DMS53 treated with DMSO at 0.1 percent for 48 hours (cell line): ENCODE data around the gene GDF9.

ENCODE experiments used
- DNase-seq: peaks from one replicate; lab custom pipeline; 2025; ENCODE audit not compliant: unreplicated experiment; lab: John Stamatoyannopoulos, UW

Gene GDF9

DNA sequence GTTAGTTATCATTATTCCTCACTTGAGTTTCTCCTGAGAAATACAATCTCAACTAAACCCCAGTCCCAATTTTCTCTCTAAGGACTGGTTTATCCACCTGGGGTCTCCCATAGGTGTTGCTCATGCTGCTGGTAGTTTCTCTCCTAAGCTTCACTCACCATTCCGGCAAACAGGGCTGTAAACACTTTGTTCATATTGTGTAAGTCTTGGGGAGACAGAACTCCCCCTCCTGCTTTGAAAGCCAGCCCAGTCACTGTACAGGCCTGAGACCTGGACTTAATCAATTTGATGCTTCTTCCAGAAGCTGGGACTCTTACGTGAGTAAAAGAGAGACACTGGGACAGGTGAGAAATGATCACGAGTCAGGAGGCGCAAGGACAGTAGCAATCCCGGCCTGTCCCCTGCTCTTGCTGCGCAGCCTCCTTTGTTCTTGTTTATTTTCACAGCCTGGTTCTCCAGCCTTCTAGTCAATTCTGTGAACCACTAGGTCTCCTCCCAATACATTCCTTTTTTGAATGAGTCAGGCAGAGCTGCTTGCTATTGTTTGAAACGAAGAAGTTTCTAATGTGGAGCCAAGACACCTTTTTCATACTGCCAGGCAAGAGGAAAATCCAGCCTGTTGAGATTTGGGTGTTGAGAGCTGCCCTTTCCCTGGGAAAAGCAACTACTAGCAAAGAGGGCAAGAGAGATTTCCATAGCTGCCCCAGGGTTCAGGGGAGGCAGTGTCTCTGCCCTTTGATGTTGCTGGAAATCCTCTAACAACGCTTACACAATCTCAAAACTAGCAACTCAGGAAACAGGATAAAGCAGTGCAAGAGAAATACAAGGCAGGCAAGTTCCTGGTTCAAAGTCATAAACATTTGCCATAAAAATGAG lies 26.6 kb downstream of the GDF9 start:
- DNase-seq = no peak

DNA sequence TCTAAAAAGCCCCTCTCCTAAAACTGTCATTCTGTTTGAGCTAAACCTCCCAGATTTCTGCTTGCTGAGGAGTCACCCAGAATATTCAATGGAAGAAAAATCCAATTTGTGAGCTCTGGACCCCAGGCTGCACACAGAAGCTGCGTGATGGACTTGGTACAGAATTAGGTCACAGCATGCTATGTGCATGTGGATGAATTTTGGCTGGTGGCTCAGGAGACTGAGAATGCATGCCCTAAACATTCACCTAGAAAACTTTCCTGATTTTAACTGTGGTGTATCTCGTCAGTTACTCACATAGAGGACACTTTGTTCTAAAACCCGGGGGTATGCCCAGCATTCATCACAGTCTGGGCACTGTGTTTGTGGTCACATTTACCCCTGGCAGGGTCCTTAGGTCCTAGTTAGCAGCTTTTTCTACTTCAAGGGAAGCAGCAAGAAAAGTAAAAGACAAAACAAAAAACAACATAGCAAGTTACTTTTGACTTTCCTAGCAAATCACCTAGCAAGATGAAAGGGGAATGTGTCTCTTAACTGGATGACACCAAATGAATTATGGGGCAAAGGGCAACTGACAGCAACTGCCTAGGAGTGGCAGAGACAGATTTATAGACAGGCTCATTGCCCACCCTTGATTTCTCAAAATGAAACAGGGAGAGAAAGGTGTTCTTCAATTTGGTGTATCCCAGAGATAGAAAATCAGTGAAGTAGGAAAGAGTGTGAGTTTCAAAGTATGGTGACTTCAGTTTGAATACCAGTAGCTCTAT lies 27.6 kb downstream of the GDF9 start:
- DNase-seq = no peak

DNA sequence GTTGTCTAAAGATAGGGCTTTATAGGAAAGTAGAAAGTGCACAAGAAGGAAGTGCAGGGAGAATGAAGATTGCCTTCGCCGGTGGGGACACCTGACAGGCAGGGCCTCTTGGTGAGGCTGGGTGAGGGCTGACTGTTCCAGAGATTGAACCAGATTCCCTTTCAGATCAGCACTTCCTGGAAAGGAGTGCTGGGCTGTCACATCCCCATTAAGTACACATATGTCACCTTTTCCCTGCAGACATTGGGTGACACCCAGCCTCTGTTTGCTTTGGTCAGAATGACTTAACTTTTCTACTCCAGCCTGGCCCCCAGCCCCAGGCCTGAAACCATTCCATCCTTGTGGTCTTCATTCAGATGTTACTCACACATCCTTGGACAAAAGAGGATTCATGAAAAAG lies 28.4 kb downstream of the GDF9 start:
- peak; percentile 48 for DNase-seq

DNA sequence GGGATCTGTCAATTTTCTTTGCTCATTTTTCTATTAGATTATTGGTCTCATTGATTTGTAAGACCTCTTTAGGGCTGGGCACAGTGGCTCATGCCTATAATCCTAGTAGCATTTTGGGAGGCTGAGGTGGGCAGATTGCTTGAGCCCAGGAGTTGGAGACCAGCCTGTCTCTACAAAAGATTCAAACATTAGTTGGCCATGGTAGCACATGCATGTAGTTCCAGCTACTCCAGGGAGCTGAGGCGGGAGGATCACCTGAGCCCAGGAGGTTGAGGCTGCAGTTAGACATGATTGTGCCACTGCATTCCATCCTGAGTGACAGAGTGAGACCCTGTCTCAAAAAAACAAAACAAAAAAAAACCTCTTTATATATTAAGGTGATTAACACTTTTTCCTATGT lies 29.4 kb downstream of the GDF9 start:
- no peak for DNase-seq

DNA sequence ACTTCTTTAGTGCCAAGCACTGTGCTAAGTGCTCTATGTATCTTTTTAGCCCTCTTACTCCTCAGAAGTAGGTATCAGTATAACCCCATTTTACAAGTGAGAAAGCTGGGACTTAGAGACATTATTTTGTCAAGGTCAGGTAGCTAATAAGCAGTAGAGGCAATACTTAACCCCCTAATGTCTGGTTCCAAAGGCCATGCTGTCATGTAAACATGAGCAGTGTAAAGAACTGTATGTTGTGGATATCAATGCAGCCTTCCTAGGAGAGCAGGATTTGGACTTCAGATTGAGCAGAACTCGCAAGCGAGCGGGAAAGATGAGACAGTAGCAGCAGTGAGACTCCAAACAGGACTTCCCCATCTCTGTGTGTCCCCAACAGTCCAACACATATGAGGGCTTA lies 32.2 kb downstream of the GDF9 start:
- DNase-seq = no peak

DNA sequence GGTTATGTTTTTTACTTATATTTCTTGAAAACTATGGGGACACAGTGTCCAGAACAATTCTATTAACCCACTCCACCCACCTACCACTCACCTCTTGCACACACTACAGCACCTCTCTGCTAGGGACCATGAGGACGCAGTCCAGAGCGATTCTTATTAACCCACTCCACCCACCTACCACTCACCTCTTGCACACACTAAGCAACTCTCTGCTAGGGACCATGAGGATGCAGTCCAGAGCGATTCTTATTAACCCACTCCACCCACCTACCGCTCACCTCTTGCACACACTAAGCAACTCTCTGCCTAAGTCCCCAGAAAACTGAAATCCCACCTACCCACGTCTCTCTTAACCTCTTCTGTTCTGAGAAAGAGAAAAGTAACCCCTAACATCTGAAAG lies 33.7 kb downstream of the GDF9 start:
- no peak for DNase-seq

DNA sequence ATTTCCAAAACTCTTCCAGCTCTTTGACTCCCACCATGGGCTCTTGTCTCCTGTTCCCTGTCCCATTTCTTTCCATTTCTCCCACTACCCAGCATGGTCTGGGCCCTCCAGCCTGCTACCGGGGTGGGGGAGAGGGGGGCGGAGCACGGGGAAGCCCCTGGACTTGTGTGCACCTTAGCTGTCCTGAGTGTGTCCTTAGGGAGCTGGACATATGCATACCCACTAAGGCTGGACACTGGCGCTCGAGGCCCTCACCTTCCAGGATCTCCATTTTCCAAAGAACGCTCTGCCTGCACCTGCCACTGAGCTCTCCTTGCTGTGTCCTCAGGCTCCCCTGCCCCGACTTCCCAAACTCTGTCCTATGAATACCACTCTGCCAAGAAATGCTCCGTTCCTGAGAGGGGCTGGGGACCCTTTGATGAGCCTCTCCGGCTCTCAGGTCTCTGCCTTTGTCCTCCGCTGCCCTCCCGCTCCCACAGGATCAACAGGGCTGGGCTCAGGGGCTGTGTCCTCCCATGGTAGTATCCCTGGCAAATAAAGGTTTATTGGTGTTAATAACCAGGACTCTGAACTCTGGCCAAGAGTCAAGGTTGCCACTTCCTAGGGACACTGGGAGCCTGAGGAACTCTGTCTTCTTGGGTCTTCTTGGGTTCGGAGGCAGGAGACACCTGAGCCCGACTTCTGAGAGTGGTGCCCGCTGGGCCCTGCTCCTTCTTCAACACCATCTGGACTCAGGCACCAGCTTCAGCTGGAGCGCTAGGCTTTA lies 35.0 kb downstream of the GDF9 start:
- no peak for DNase-seq

DNA sequence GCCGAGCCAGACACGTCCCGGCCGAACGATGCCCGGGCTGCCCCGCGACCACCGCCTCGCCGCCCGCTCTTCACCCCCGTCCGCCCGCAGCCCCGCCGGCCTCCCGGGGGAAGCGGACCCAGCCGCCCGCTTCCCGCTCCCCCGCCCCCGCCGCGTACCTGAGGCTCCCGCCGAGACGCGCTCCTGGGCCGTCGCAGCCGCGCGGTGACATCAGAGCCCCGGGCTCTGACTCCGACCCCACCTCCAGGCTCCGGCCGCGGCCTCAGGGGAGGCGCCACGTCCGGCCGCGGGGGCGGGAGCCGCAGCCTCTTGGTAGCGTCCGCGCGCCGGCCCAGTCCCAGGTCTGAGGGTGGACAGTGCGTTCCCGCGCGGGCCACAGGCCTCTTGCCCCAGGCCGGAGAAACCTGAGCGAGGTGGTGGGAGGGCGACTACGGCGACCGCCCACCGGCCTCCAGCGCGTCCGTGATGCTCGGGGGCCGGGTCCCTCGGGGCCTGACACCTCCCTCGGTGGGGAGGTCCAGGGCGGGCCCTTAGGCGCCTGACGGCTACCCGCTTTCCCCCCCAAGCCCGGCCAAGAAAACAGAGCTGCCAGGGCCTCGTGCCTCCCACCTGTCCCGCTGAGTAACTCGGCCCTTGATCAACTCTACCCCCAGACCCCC lies 35.7 kb downstream of the GDF9 start, which contains the start of gene SHROOM1:
TSS of gene SHROOM1 (minus strand) at position 212 of the 659 bp plus-strand sequence. CDS start 4,507 bp downstream, outside the sequence.
- DNase-seq = peak; percentile 47

DNA sequence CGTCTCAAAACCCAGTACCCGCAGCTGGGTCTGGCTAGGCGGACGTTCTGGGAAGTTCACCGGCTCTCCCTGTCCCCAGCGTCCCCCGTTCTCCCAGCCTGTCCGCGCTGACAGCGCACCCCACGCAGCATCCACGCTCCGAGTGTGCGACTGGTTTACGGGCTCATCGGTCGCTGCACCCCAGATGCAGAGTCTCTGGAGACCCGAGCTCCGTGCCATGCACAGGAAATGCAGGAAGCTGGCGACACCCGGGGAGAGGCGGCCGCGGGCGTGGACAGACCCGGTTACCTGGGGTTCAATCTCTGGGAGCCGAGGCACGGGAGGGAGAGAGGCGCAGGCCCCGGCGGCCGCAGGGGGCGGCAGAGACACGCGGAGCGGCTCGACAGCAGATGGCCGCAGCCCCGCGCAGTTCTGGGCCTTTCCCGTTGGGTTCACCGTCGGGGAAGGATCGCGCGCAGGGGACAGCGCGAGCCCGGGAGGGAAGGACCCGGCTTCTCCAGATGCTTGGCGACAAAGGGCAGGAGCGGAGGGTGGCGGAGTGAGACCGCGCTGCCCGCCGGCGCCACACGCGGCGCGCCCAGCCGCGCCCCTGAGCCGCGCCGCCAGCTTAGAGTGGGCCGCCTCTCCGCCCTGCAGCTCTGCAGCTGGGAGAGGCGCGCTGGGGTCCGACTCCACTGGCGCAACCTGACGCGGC lies 36.4 kb downstream of the GDF9 start:
- DNase-seq = peak; percentile 66

DNA sequence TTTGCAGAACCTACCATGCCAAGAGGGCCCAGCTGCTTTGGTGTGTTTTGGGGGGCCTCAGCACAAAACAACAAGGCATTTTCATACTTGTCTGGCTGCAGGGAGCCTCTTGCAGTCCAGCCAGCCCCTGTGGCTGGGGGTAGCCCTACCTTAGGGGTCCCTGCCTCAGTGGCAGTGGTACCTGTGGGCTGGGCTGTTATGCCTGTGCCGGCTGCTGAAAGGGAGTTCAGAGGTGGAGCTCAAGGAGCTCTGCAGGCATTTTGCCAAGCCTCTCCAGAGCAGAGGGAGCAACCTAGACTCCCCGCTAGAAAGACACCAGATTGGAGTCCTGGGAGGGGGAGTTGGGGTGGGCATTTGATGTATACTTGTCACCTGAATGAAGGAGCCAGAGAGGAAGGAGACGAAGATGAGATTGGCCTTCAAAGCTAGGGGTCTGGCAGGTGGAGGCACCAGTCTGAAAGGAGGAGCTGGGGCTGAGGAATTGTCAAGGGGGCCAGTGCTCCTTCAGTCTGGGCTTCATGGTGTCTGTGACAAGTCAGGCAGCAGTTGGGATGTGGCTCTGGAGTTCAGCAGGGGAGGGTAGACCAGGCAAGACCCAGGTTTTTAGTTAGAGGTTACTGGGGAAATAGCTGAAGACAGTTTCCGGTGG lies 37.3 kb downstream of the GDF9 start:
- DNase-seq = no peak

DNA sequence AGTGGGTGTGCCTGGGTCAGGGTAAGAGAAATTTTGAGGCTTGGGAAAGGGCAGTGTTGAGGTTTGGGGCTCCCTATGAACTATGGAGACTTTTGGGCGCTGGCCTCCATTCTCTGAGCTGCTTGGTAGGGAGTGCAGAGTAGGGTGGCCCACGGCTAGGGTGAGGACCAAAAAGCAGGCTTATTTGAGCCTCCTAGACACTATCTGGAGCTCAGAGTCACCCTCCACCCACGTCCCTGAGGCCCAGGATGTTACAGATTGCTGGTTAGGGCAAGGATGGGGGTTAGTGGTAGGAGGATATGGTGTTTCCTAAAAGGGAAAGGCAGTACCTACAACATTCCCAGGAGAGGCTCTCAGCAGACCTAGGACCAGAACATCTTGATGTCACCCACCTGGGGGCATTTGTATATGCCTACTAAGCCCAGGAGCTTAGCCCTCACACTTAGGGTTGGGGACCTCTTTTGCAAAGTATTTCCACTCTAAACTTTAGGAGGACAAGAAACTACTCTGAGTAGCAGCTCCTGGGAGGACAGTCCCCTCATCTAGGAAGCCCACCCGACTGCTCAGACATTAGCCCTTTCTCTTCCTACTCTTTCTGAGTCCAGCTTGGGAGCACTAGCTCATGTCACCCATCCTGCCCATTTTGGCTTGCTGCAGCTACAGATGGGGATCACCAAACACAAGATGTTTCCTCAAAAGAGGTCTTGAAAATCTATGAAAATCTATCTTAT lies 38.2 kb downstream of the GDF9 start:
- no peak for DNase-seq

DNA sequence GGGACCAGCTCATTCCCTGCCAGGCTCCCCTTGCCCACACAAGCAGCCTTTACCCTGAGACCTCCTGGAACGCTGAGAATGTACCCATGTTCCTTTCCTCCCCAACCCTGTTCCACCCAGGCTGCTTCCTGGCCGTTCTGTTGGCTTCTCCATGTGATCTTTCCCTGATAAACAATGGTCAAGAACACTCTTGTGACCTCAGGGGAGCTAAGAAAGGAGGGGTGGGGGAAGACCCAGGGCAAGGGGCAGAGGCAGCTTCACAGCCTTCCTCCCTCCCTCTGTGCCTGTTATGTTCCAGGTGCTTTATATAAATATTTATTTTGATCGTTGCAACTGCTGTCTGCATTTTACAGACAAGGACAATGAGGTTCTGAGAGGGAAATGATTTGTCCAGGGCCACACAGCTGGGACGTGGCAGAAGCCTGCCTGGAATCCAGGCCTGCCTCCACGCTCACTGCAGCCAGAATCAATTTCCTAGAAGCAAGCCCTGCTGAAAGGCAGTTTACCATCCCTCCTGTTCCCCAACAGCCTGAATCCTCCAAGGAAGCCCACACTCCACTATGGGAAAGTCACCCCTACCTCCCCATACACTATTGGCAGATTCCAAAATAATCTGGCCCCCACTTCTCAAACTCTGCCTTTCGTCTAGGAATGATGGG lies 39.7 kb downstream of the GDF9 start:
- no peak for DNase-seq

DNA sequence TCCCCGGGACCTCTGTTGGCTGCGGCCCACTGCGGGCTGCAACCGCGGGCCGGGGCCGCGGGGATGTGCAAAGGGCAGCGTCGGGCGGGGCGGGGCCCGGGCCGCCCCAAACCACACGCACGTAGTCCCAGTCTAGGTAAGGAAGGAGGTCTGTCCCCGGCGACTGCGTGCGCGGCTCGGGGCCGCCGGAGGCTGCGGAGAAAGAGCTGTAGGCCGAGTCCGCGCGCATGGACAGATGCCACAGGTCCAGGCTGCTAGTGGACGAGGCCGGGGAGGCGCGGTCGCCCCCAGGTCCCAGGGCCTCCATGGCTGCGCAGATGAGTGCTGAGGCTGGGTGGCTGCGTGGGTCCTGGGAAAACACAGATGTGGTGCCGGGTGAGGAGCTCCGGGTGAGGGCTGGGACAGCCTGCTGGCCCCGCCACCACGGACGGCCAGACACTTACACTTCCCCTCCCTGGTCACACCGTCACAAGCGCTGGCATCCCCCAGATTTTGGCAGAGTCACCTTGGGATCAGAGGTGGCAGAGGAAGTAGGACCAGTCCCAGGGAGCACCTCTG lies 40.4 kb downstream of the GDF9 start:
- DNase-seq = no peak

DNA sequence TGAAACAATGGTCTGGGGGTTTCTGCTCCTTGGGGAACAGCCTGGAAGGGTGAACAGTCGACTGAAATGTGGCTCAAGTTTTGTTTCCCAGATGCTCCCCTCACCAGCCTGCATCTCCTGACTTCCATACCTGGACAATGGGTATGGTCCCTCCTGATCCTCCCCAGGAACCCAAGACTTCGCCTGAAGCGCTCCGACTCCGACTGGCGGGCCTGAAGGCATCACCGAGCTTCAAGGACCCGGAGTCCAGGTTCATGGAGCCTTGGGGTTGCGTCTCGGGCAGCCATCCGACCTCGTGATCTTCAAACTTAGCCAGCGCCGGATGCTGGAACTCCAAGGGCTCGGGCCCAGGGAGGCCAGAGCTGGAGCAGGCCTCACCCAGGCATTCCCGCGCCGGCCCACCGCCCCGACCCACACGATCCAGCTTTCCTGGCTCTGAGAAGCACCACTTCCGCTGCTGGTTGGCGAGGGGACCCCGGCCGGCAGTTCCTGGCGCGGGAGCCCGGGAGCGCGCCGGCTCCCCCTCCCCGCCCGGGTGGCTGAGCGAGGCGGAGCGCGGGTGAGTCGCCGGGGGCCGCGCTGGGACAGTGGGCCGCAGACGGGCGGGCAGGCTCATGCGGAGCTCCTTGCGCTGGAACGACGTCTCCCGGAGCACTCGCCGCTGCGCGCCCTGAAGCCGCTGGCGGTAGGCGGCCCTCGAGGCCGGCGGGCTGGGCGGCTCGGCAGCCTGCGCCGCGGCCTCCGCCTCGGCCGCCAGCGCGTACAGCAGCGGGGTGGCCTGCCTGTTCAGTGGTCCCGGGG lies 41.0 kb downstream of the GDF9 start:
- no peak for DNase-seq

DNA sequence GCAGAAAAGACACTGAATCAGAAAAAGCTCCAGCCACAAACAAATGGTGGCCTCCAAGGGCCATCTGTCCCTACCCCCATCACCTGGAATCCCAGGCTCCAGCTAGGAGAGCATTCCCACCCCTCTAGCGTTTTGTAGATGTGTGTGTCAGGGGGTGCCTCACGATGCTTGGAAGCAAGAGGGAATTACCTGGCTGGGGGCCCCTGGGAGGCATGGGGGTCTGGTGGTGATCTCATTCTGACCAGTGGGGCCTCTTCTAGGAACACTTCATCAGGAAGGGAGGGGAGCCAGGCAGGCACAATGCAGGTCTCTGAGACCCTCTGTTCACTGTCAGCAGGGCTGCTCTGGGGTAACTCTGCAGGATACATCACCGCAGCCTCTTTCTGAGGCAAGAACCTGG lies 41.8 kb downstream of the GDF9 start:
- DNase-seq = no peak

DNA sequence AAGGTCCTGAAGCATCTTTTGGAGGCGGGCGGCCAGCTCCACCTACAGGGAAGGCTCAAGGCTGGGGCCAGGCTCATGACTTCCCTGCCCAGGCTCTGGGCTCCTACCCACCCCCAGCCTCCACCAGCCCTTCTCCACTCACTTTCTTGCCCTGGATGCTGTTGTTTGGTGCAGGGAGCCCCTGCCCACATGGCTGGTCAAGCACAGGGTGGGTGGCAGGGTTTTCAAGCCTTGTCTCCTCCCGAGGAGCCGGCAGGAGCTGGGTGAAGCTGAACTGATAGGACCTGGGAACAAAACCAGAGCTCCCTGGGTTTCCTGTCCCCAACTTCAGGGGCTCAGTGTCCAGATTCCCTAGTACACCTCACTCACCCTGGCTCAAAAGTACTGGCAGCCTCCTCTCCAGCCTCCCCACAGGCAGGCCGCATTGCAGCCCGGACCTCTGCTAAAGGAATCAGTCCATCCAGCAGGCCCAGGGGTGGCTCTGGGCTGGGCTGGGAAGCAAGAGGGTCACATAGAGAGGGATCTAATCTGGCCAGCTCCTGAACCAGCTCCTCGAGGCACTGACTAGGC lies 42.7 kb downstream of the GDF9 start:
- DNase-seq = no peak
